ENCODE results near the gene NGF.

- TF ChIP-seq CTCF (IDR thresholded peaks at IDR 0.05) (no peak), ZFX (IDR thresholded peaks at IDR 0.05; ENCODE audit: borderline replicate concordance) (no peak)
Measured at GRCh38 chr1:115246526-115246925, 91.5 kb downstream of the NGF start.

Data from 22Rv1 (cell line).